Ishikawa (cell line): ENCODE data around the gene TRAIP.

Experiments used
- CEBPB ChIP-seq: IDR thresholded peaks from 2 replicates; pipeline ENCODE4 v1.6.1; 2012
- CREB1 ChIP-seq: IDR thresholded peaks from 2 replicates; pipeline ENCODE4 v1.6.1; 2012; ENCODE audit warnings: low read depth
- EGR1 ChIP-seq: IDR thresholded peaks from 2 replicates; pipeline ENCODE4 v1.6.1; 2012
- EP300 ChIP-seq: IDR thresholded peaks from 2 replicates; pipeline ENCODE4 v1.6.1; 2012; ENCODE audit warnings: borderline replicate concordance
- FOXM1 ChIP-seq: IDR thresholded peaks from 2 replicates; pipeline ENCODE4 v1.6.1; 2012; ENCODE audit warnings: low read depth, borderline replicate concordance
- NFIC ChIP-seq: IDR thresholded peaks from 2 replicates; pipeline ENCODE4 v1.6.1; 2012
- RAD21 ChIP-seq: IDR thresholded peaks from 2 replicates; pipeline ENCODE4 v1.6.1; 2012; ENCODE audit warnings: low read depth
- TAF1 ChIP-seq: IDR thresholded peaks from 2 replicates; pipeline ENCODE4 v1.6.1; 2012; ENCODE audit warnings: low read depth, mild to moderate bottlenecking
- TCF12 ChIP-seq: IDR thresholded peaks from 2 replicates; pipeline ENCODE4 v1.6.1; 2012; ENCODE audit warnings: low read depth
- TEAD4 ChIP-seq: IDR thresholded peaks from 2 replicates; pipeline ENCODE4 v1.6.1; 2012
- YY1 ChIP-seq: IDR thresholded peaks from 2 replicates; pipeline ENCODE4 v1.6.1; 2012; ENCODE audit warnings: low read depth
- ZBTB7A ChIP-seq: IDR thresholded peaks from 2 replicates; pipeline ENCODE4 v1.6.1; 2012; ENCODE audit warnings: low read depth
- TF ChIP-seq, protein P1 (sequence below): IDR thresholded peaks from 2 replicates; pipeline ENCODE4 v1.6.1; 2012
- TF ChIP-seq, protein P2 (sequence below): IDR thresholded peaks from 2 replicates; pipeline ENCODE4 v1.6.1; 2012; ENCODE audit warnings: low read depth, mild to moderate bottlenecking
- TF ChIP-seq, protein P3 (sequence below): IDR thresholded peaks from 2 replicates; pipeline ENCODE4 v1.6.1; 2012

Gene TRAIP

DNA sequence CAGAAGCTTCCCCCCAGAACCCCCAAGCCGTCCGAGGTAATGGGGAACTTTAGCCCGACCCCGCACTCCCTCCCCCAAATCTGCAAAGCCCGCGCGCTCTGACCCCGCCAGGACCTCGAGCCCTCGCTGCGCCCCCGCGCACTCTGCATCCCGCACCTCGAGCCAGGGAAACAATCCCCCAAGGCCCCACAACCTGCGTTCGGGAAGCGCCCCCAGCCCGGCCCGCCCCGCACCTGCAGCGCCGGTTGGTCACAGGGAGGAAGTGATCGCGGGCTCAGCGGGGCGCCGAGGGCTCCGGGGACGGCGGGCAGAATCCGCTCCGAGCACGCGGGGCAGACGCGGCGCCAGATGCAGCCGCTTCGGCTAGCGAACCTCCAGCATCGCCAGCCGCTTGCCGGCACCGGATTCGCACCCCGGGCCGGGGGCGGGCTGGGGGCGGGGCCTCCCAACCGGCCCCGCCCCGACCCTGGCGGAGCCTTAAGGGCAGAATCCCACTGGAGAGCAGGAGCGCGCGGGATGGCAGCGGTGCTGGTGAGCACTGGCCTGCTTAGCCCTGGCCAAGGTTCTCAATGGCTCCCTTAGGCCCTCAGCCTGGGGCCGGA is 13.3 kb upstream of the TRAIP start, which contains the start of gene CAMKV:
CAMKV (minus strand) TSS at position 382 of the 602 bp plus-strand sequence. CDS start 7,518 bp downstream, outside the sequence.
- TF ChIP-seq TAF1 = no peak
- TF ChIP-seq EP300 = no peak
- no peak for TF ChIP-seq CREB1
- TF ChIP-seq, protein P1, sequence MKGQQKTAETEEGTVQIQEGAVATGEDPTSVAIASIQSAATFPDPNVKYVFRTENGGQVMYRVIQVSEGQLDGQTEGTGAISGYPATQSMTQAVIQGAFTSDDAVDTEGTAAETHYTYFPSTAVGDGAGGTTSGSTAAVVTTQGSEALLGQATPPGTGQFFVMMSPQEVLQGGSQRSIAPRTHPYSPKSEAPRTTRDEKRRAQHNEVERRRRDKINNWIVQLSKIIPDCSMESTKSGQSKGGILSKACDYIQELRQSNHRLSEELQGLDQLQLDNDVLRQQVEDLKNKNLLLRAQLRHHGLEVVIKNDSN = no peak
- no peak for TF ChIP-seq FOXM1
- TF ChIP-seq TCF12 = no peak
- no peak for TF ChIP-seq CEBPB
- no peak for TF ChIP-seq RAD21
- TF ChIP-seq, protein P2, sequence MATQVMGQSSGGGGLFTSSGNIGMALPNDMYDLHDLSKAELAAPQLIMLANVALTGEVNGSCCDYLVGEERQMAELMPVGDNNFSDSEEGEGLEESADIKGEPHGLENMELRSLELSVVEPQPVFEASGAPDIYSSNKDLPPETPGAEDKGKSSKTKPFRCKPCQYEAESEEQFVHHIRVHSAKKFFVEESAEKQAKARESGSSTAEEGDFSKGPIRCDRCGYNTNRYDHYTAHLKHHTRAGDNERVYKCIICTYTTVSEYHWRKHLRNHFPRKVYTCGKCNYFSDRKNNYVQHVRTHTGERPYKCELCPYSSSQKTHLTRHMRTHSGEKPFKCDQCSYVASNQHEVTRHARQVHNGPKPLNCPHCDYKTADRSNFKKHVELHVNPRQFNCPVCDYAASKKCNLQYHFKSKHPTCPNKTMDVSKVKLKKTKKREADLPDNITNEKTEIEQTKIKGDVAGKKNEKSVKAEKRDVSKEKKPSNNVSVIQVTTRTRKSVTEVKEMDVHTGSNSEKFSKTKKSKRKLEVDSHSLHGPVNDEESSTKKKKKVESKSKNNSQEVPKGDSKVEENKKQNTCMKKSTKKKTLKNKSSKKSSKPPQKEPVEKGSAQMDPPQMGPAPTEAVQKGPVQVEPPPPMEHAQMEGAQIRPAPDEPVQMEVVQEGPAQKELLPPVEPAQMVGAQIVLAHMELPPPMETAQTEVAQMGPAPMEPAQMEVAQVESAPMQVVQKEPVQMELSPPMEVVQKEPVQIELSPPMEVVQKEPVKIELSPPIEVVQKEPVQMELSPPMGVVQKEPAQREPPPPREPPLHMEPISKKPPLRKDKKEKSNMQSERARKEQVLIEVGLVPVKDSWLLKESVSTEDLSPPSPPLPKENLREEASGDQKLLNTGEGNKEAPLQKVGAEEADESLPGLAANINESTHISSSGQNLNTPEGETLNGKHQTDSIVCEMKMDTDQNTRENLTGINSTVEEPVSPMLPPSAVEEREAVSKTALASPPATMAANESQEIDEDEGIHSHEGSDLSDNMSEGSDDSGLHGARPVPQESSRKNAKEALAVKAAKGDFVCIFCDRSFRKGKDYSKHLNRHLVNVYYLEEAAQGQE = 0 out of 2 replicates have a peak, but pooled peaks have one; percentile 28
- TF ChIP-seq, protein P3, sequence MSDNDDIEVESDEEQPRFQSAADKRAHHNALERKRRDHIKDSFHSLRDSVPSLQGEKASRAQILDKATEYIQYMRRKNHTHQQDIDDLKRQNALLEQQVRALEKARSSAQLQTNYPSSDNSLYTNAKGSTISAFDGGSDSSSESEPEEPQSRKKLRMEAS = peak; percentile 42

DNA sequence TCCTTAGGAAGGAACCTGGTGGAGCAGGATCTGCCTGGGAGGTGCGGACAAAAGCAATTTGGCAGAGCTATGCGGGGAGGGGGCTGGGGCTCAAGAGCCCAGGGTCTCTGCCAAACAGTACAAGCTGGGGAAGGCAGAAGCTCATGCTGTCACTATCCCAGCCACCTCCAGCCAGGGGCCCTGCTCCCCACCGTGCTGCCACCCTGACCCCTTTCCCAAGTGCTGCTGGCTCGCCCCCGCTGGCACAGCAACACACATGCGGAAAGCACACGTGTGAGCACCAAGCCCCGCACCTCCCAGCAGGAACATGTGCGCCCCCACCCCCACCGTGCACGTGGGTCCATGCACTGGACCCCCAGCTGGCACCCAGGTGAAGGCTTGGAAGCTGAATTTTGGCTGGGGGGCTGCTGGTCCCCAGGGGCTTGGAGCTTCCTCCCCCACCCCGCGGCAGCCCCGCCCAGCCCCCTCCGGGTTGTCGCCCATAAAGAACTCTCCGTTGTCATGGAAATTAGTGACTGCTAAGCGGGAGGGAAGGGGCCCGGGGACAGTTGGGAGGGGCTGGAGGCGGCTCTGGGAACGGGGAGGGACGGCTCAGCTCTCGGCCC is 12.6 kb upstream of the TRAIP start:
- no peak for TF ChIP-seq CEBPB
- no peak for TF ChIP-seq YY1
- TF ChIP-seq, protein P2 = no peak
- no peak for TF ChIP-seq NFIC
- TF ChIP-seq, protein P3 = no peak
- TF ChIP-seq ZBTB7A = no peak
- no peak for TF ChIP-seq EP300
- no peak for TF ChIP-seq EGR1

DNA sequence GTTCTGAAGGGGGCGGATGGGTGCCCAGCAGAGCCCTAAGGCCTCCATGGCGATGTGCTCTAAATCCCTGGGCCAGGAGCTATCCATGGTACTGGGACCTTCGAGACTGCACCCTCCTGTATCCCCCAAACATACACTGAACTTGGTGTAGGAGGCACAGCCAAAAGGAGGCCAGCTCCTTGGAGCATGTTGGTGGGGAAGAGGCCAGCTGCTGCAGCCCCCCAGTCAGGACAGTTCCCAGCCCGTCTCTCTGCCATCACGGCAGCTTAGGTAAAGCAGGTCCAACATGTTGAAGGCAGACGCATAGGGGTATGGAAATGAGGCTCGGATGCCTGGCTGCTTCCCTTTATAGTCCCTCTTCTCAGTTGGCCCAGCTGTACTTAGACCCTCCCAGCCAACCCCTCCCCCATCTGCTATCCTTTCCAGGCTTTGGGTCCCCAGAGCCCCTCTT is 11.5 kb upstream of the TRAIP start:
- TF ChIP-seq CEBPB = no peak
- TF ChIP-seq RAD21 = no peak
- no peak for TF ChIP-seq ZBTB7A
- TF ChIP-seq, protein P2 = peak; percentile 98
- 0 out of 2 replicates have a peak, but pooled peaks have one; percentile 31 for TF ChIP-seq YY1
- TF ChIP-seq FOXM1 = no peak

DNA sequence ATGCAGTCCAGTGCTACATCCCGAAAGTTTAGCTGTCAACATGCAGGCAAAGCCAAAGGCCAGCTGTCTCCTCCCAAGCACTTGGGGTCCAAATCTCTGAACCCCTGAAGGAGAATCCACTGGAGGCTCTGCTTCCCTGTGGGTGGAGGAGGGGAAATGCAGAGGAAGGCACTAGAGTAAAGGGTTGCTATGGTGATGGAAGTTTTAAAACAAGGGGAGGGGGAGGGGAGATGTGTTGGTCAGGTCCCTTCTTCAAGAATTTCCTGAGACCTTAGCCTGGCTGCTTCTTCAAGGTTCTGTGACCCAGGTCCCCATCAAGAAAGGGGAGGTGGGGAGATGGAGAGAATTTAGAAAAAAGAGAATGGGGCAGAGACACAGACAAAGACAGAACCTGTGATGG is 11.0 kb upstream of the TRAIP start:
- TF ChIP-seq YY1 (no peak), EP300 (no peak), TAF1 (no peak), NFIC (no peak), TEAD4 (no peak), EGR1 (no peak)
- TF ChIP-seq, protein P3 = no peak

DNA sequence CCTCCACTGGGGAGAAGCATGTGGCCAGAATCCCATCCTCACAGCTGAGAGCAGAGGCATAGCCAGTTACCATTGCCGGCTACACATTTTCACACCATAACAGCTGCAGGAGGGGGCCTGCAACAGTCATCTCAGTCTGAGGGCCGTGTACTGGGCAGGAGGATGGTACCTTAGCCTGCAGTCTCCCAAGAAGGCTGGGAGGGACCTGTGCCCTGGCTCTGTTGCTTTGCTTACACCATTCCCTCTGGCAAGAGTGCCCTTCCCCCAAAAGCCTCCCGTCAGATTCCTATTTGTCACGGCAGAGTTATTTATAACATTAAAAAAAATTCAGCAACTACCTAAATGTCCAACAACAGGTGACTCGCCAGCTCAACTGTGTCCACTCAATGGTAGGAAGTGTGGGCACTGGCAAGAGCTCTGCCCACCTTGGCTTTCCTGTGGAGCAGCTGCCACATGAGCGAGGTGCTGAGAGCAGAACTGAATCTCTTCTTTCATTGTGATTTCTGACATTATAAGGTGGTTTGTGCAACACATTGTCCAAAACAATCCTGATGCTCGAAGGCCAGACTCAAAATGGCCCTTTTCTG is 8.9 kb upstream of the TRAIP start:
- no peak for TF ChIP-seq ZBTB7A
- TF ChIP-seq TCF12 = no peak
- TF ChIP-seq, protein P3 = no peak
- TF ChIP-seq RAD21 = no peak
